Astrocyte of the spinal cord (primary cell): ENCODE data around the gene CKS2.

ENCODE experiments used
- DNase-seq: peaks from one replicate; pipeline ENCODE4 v3.0.0; 2011; ENCODE audit warnings: low read depth, low spot score
- H3K4me3 ChIP-seq: 2 replicates; pipeline ENCODE4 v1.5.1; 2011; ENCODE audit warnings: low read depth, mild to moderate bottlenecking, low read length, moderate library complexity
- in situ Hi-C: cut with HindIII; loops from 2 replicates; pipeline ENCODE4 v1.10.0; 2017; ENCODE audit warnings: low sequenced_read_pairs
- TF ChIP-seq, protein P1 (sequence below): IDR thresholded peaks from 2 replicates; pipeline ENCODE4 v1.5.1; 2012; ENCODE audit warnings: low read depth, mild to moderate bottlenecking, low read length, inconsistent platforms

The CKS2 gene

DNA sequence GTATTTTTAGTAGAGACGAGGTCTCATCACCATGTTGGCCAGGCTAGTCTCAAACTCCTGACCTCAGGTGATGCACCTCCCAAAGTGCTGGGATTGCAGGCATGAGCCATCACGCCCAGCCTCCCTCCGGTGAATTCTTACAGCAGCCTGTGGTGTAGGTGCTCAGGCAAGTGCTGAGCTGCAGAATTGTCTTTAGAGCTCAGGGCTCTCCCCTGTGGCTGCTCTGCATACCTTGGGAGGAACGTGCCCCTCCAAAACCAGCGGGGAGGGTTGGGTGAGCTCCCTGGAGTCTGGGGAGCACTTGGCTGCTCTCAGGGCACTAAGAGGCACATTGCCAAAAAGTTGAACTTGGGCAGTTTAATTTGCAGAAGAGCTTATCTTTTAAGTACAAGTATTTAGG, 36.7 kb downstream of the CKS2 start:
- DNase-seq: no peak
- TF ChIP-seq, protein P1, sequence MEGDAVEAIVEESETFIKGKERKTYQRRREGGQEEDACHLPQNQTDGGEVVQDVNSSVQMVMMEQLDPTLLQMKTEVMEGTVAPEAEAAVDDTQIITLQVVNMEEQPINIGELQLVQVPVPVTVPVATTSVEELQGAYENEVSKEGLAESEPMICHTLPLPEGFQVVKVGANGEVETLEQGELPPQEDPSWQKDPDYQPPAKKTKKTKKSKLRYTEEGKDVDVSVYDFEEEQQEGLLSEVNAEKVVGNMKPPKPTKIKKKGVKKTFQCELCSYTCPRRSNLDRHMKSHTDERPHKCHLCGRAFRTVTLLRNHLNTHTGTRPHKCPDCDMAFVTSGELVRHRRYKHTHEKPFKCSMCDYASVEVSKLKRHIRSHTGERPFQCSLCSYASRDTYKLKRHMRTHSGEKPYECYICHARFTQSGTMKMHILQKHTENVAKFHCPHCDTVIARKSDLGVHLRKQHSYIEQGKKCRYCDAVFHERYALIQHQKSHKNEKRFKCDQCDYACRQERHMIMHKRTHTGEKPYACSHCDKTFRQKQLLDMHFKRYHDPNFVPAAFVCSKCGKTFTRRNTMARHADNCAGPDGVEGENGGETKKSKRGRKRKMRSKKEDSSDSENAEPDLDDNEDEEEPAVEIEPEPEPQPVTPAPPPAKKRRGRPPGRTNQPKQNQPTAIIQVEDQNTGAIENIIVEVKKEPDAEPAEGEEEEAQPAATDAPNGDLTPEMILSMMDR: no peak
- H3K4me3 ChIP-seq: no peak overlapping the region
- in situ Hi-C loops: no loop called here

DNA sequence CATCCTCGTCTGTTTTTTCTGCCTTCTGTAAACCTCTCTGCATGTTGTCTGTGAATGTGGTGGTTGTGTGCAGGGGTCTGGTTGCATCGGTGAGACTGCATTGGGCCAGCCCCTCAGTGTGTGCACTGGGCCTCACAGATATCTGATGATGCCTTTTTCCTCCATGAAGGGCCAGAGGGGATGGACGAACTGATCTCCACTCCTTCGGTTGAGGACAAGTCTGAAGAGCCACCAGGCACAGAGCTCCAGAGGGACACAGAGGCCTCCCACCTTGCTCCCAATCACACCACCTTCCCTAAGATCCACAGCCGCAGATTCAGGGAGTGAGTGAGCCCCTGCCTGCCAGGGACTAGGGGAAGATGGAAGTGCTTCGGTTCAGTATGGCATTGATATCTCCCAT, 38.6 kb downstream of the CKS2 start:
- H3K4me3 ChIP-seq: no peak overlapping the region
- DNase-seq: no peak
- in situ Hi-C loops: no loop called here
- TF ChIP-seq, protein P1: no peak

DNA sequence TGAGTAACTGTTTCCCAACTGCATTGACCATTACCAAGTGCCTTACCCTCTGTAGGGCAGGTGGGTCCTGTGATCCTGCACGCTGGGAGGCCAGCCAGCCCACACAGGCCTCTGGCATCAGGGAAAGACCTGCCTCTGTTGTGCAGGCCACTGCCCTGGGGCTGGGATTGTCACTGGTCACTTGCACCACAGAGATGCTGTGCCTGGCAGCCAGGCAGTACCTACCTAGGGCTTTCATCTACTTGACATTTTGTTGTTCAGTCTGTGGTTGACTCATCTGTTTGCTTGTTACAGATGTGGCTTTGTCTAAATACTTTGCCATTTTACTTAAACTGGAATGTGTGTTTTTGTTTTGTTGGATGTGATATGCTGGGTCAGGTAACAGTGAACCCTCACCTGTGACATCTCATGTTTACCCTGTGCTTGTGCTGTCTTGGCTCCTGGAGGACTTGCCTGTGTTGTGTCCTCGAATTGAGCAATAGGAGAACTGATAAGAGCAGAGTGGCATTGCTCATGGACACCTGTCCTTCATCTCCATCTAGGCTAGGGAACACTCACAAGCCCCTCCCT, 40.1 kb downstream of the CKS2 start:
- in situ Hi-C loops: no loop called here
- DNase-seq: no peak
- TF ChIP-seq, protein P1: no peak
- no peak overlapping the region for H3K4me3 ChIP-seq

DNA sequence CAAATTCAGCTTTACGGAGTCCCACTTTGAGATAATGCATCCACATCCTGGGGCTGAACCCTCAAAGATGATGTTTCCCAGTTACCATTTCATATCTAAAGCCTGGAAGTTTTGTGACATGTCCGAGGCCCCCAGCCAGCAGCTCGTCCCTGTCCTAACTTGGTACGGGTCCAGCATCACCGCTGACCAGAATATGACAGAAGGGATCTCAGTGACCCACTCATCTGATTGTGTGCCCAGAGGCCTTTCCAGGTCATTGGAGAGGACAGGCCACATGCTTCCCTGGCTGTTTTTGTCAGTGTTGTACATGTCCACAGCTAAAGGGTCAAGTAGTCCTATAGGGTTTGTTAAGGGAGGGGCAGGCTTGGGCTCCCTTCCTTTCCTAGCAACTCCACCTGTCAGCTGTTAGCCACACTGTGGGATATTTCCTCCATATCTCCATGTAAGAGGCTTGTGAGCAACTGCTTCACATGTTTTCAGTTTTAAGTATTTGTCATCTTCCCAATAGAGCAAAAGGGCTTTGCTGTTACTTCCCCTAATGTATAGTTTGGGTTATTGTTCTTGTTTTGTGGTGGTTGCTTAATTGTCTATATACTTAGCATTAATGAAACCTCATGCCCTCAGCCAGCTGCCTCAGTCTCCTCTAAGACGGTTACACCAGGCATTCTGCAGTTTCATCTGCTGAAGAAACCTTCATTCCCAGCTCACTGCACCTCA, 40.7 kb downstream of the CKS2 start:
- H3K4me3 ChIP-seq: no peak overlapping the region
- DNase-seq: no peak
- in situ Hi-C loops: no loop called here
- TF ChIP-seq, protein P1: no peak

DNA sequence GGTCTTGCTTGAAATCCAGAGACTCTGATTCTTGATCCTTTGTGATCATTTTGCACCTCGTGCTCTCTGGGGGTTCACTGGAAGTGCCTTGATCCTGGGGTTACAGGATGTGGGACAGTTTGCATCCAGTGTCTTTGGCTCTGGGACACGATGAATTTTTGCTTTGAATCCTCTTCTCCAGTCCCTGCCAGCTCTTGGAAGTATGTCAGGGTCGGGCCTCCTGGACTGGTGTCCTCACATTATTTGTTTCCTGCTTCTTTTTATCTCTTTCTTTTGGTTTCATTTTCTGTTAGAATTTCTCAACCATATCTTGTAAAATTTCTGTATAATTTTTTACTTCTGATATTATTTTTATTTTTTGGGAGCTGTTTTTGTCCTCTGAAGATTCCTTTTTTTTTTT, 41.5 kb downstream of the CKS2 start:
- DNase-seq: no peak
- TF ChIP-seq, protein P1: no peak
- in situ Hi-C loops: no loop called here
- H3K4me3 ChIP-seq: no peak overlapping the region

DNA sequence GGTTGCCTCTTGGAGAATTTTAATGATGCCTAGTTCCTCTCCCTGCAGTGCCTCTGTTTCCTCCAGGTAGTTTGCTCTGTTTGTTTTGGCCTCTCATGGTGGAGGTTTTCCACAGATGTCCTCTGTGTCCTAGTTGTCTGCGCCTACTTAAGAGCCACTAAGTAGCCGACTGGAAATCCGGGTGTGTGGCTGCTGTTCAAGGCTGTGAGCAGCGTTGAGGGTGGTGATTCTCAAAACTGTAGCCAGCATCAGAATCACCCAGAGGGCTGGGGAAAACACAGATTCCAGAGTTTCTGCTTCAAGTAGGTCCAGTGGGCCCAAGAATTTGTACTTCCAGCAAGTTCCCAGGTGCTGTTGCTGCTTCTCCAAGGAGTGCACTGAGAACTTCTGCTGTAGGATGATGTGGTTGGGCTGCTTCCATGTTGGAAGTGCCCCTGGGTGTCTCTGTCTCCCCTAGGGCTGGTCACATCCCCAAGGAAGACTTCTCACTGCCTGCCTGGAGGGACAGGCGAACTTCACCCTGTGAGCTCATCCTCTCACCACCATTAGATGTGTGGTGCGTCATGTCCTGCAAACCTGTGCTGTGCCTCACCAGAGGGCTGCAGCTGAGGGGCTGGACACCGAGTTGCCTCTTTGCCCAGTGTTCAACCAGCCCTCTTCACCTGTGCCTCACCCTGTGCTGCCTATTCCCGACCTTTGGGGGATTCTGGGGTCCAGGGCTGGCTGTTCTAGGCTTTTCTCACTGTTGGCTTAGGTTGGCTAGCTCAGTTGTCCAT, 42.1 kb downstream of the CKS2 start:
- H3K4me3 ChIP-seq: no peak overlapping the region
- TF ChIP-seq, protein P1: no peak
- no peak for DNase-seq
- in situ Hi-C loops: no loop called here
